HCT116 (cell line): ENCODE results near the gene MAN1A1. TPM values are rescaled to one million over a fixed set of nuclear protein-coding genes. Genes with fewer than 3 reads are reported as not detected.
"Not testable (repeated sequence)": the region's sequence is repeated elsewhere in the genome, so short reads cannot be mapped to it uniquely, and the experiment has no call there.

Experiments used
- ATAC-seq: fragments of 200-7000 bp; cut with Tn5 transposase; 2 replicates; pipeline ENCODE4 v1.9.1; 2020; ENCODE audit warnings: mild to moderate bottlenecking, moderate library complexity
- BruUV-seq: library from RNA; stranded (reverse); fragments of 400-500 nt; replicated peaks from 2 replicates; lab custom pipeline; 2021; lab: Mats Ljungman, UMichigan
- CTCF ChIA-PET: fragments of 300-600 bp; sonication (Branson Sonifier 250); formaldehyde crosslinking; loops from one replicate; lab custom pipeline; 2021; ENCODE audit warnings: antibody characterized with exemption; lab: Charles Lee
- POLR2A ChIA-PET: fragments of 300-600, 350-600 bp; sonication (Branson Sonifier 250); formaldehyde crosslinking; loops from one replicate; lab custom pipeline; 2021; ENCODE audit warnings: antibody characterized with exemption; lab: Charles Lee
- RAD21 ChIA-PET, 2 experiments: fragments of 300-600 bp; sonication (Branson Sonifier 250); formaldehyde crosslinking; loops; one replicate each; lab custom pipeline; 2023; ENCODE audit warnings: low total read pairs in 2 of 2; ENCODE audit not compliant: uncharacterized antibody in 2 of 2, unreplicated experiment in 2 of 2, low non-redundant PET in 1 of 2; lab: Charles Lee
- DNase-seq: peaks from one replicate; pipeline ENCODE4 v3.0.0-alpha.2; 2010; ENCODE audit warnings: low read depth, low spot score
- H2AFZ ChIP-seq: fragments of 200-600 bp; shearing (Covaris generic), sonication (generic); 2 replicates; pipeline ENCODE4 v1.6.1; 2017; ENCODE audit warnings: low read depth, mixed run types, mixed read lengths, antibody characterized with exemption, low read length; ENCODE audit not compliant: poor library complexity, severe bottlenecking
- H3K27ac ChIP-seq: 2 replicates; pipeline ENCODE4 v1.5.1; 2012; ENCODE audit warnings: low read depth, low read length
- H3K27me3 ChIP-seq: fragments of 200-600 bp; sonication (generic); 2 replicates; pipeline ENCODE4 v1.6.1; 2016; ENCODE audit warnings: mixed run types, low read length, mixed read lengths; ENCODE audit not compliant: insufficient read depth
- H3K36me3 ChIP-seq, 2 experiments: fragments of 200-500 bp in 1 of 2; fragments of 200-600 bp in 1 of 2; sonication (Bioruptor generic) in 1 of 2; sonication (generic) in 1 of 2; 2 replicates each; pipeline versions ENCODE4 v1.5.1 to v1.6.1; 2014 to 2016; ENCODE audit warnings: low read length in 2 of 2, inconsistent platforms in 1 of 2, mixed read lengths in 1 of 2, mixed run types in 1 of 2; ENCODE audit not compliant: insufficient read depth in 2 of 2, control insufficient read depth in 1 of 2
- H3K4me1 ChIP-seq, 2 experiments: fragments of 200-600 bp in 1 of 2; sonication (generic) in 1 of 2; 2 replicates each; pipeline versions ENCODE4 v1.5.1 to v1.6.1; 2012 to 2017; ENCODE audit warnings: low read length in 2 of 2, inconsistent platforms in 1 of 2, mild to moderate bottlenecking in 1 of 2, mixed read lengths in 1 of 2, mixed run types in 1 of 2, moderate library complexity in 1 of 2; ENCODE audit not compliant: insufficient read depth in 2 of 2, control insufficient read depth in 1 of 2
- H3K4me2 ChIP-seq: fragments of 200-600 bp; sonication (generic); 2 replicates; pipeline ENCODE4 v1.6.1; 2017; ENCODE audit warnings: mixed run types, low read length, mixed read lengths
- H3K4me3 ChIP-seq, 2 experiments: fragments of 200-600 bp in 1 of 2; sonication (generic) in 1 of 2; replicated peaks in 1 of 2; 2 replicates each; pipeline ENCODE4 v1.5.1; 2011 to 2016; ENCODE audit warnings: low read length in 2 of 2, control low read depth in 1 of 2, low read depth in 1 of 2, mild to moderate bottlenecking in 1 of 2, mixed read lengths in 1 of 2, mixed run types in 1 of 2
- H3K79me2 ChIP-seq: fragments of 200-600 bp; sonication (generic); 2 replicates; pipeline ENCODE4 v1.6.1; 2017; ENCODE audit warnings: mild to moderate bottlenecking, mixed run types, low read length, moderate library complexity, mixed read lengths; ENCODE audit not compliant: insufficient read depth
- H3K9ac ChIP-seq: fragments of 200-600 bp; sonication (generic); 2 replicates; pipeline ENCODE4 v1.6.1; 2016; ENCODE audit warnings: low read length, mixed read lengths
- H3K9me2 ChIP-seq: fragments of 200-600 bp; sonication (generic), shearing (Covaris generic); 2 replicates; pipeline ENCODE4 v1.6.1; 2017; ENCODE audit warnings: mixed run types, mild to moderate bottlenecking, moderate library complexity; ENCODE audit not compliant: insufficient read depth
- H3K9me3 ChIP-seq, 2 experiments: fragments of 200-500 bp in 1 of 2; fragments of 200-600 bp in 1 of 2; sonication (Bioruptor generic) in 1 of 2; sonication (generic) in 1 of 2; 2 replicates each; pipeline ENCODE4 v1.6.1; 2014 to 2017; ENCODE audit warnings: low read length in 2 of 2, mixed read lengths in 2 of 2, inconsistent platforms in 1 of 2, low read depth in 1 of 2, mild to moderate bottlenecking in 1 of 2, mixed run types in 1 of 2, moderate library complexity in 1 of 2; ENCODE audit not compliant: control insufficient read depth in 1 of 2, insufficient read depth in 1 of 2
- H4K20me1 ChIP-seq: fragments of 200-600 bp; sonication (generic), shearing (Covaris generic); 2 replicates; pipeline ENCODE4 v1.6.1; 2017; ENCODE audit warnings: mixed run types, mild to moderate bottlenecking, moderate library complexity; ENCODE audit not compliant: insufficient read depth
- CEBPB ChIP-seq: IDR thresholded peaks from 2 replicates; pipeline ENCODE4 v1.6.1; 2012; ENCODE audit warnings: low read depth
- EZH2phosphoT487 ChIP-seq: fragments of 200-600 bp; IDR thresholded peaks from 2 replicates; pipeline ENCODE4 v1.6.1; 2018; ENCODE audit warnings: antibody characterized with exemption, borderline replicate concordance
- FOSL1 ChIP-seq: IDR thresholded peaks from 2 replicates; pipeline ENCODE4 v1.6.1; 2012; ENCODE audit warnings: low read depth
- JUND ChIP-seq: IDR thresholded peaks from 2 replicates; pipeline ENCODE4 v1.6.1; 2012
- POLR2AphosphoS5 ChIP-seq: IDR thresholded peaks from 2 replicates; pipeline ENCODE4 v1.6.1; 2011; ENCODE audit warnings: mild to moderate bottlenecking, low read depth, low read length, moderate library complexity
- RAD21 ChIP-seq: IDR thresholded peaks from 2 replicates; pipeline ENCODE4 v1.6.1; 2012; ENCODE audit warnings: low read depth, mild to moderate bottlenecking
- SRF ChIP-seq: IDR thresholded peaks from 2 replicates; pipeline ENCODE4 v1.6.1; 2012; ENCODE audit warnings: low read depth
- ZNF274 ChIP-seq: fragments of 200-500 bp; sonication (Bioruptor generic); IDR thresholded peaks from 2 replicates; pipeline ENCODE4 v1.6.1; 2014; ENCODE audit warnings: mild to moderate bottlenecking, low read depth, low read length, inconsistent platforms
- intact Hi-C: fragments of 100-400 bp; cut with micrococcal nuclease; formaldehyde crosslinking; loops from 2 replicates; pipeline ENCODE4 v1.10.0; 2022
- total RNA-seq: library from RNA; stranded (reverse); gene quantifications from one replicate; pipeline ENCODE4 v1.2.1, GENCODE V29; 2021; ENCODE audit not compliant: unreplicated experiment
- TF ChIP-seq, protein P1 (sequence below): IDR thresholded peaks from 2 replicates; pipeline ENCODE4 v1.6.1; 2011; ENCODE audit warnings: mild to moderate bottlenecking, low read length, moderate library complexity; ENCODE audit not compliant: insufficient replicate concordance; ENCODE audit errors: extremely low read depth
- TF ChIP-seq, protein P2 (sequence below), 3 experiments: fragments of 200-600 bp in 1 of 3; sonication (generic) in 1 of 3; IDR thresholded peaks in 2 of 3; conservative IDR thresholded peaks in 1 of 3; 2 replicates each; pipeline ENCODE4 v1.5.1; 2012 to 2017; ENCODE audit warnings: low read depth in 2 of 3, low read length in 2 of 3, antibody characterized with exemption in 1 of 3, borderline replicate concordance in 1 of 3, control low read depth in 1 of 3, mild to moderate bottlenecking in 1 of 3, mixed read lengths in 1 of 3, mixed run types in 1 of 3, moderate library complexity in 1 of 3; ENCODE audit not compliant: insufficient read depth in 1 of 3

The MAN1A1 gene
- total RNA-seq, 1 experiment from 2014 or later: 46.0 TPM

DNA sequence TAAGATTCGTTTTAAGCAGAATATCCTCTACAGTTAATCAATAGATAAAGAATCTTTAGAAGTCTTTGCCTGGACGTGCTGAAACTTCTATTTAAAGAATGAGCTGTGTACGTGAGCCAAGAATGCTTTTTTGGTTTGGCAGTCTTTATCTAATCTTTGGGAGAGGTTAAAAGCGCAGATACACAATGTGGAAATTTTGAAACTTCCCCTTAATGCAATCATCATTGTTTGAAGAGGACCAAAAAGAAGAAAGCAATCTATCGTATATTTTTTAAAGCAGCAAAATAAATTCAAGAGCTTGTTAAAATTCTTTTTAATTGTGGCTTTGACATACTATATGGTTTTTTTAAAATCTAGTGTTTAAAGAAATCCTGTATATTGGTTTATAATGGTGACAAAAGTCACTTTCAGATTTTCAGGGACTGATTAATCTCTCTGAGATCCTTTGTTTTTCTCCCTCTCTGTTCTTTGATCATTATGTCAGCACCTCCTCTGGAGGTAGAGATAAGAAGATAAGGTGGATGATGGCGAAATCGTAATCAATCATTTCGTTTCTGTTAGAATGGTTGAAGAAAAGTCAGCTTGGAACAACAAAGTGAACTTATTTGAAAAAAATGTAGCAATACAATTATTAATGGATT, 179.0 kb downstream of the MAN1A1 start (continued):
- TF ChIP-seq CEBPB (peak; percentile 88), RAD21 (peak; percentile 10; the same call in 1 of the 2 replicates), POLR2AphosphoS5 (no peak), JUND (peak; percentile 40), EZH2phosphoT487 (no peak), FOSL1 (peak; percentile 5; the same call in 1 of the 2 replicates), ZNF274 (no peak)
- TF ChIP-seq, protein P1, sequence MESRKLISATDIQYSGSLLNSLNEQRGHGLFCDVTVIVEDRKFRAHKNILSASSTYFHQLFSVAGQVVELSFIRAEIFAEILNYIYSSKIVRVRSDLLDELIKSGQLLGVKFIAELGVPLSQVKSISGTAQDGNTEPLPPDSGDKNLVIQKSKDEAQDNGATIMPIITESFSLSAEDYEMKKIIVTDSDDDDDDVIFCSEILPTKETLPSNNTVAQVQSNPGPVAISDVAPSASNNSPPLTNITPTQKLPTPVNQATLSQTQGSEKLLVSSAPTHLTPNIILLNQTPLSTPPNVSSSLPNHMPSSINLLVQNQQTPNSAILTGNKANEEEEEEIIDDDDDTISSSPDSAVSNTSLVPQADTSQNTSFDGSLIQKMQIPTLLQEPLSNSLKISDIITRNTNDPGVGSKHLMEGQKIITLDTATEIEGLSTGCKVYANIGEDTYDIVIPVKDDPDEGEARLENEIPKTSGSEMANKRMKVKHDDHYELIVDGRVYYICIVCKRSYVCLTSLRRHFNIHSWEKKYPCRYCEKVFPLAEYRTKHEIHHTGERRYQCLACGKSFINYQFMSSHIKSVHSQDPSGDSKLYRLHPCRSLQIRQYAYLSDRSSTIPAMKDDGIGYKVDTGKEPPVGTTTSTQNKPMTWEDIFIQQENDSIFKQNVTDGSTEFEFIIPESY: no peak
- TF ChIP-seq, protein P2, sequence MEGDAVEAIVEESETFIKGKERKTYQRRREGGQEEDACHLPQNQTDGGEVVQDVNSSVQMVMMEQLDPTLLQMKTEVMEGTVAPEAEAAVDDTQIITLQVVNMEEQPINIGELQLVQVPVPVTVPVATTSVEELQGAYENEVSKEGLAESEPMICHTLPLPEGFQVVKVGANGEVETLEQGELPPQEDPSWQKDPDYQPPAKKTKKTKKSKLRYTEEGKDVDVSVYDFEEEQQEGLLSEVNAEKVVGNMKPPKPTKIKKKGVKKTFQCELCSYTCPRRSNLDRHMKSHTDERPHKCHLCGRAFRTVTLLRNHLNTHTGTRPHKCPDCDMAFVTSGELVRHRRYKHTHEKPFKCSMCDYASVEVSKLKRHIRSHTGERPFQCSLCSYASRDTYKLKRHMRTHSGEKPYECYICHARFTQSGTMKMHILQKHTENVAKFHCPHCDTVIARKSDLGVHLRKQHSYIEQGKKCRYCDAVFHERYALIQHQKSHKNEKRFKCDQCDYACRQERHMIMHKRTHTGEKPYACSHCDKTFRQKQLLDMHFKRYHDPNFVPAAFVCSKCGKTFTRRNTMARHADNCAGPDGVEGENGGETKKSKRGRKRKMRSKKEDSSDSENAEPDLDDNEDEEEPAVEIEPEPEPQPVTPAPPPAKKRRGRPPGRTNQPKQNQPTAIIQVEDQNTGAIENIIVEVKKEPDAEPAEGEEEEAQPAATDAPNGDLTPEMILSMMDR (IDR thresholded peaks at IDR 0.05 in 2 of 3, conservative IDR thresholded peaks at IDR 0.05 in 1 of 3; ENCODE audit: borderline replicate concordance in 1 of 3, insufficient read depth in 1 of 3, low read depth in 2 of 3, low read length in 2 of 3): no peak

DNA sequence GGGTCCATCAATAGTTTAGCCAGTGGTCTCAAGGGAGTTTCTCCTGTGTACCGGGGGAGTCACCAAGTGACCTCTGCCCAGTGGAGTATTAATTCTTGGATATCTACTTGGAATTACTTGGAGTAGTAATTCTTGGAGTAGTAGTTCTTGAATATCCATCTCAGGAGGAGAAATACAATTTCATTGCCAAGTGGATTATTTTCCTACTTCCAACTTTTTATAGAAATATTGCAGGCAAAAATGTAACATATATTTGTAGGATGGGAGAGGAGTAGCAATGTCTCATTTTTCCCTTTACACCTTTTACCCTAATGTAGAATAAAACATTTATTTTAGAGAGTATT, 179.5 kb downstream of the MAN1A1 start:
- Histone ChIP-seq H3K9ac (no peak overlapping the region), H3K27me3 (no peaks in the 10 kb centered on the region), H4K20me1 (no peaks in the 10 kb centered on the region), H3K4me2 (peak overlapping the region; percentile 45), H2AFZ (no peak overlapping the region), H3K4me3 (peak overlapping the region in 1 of 2 experiments; percentile 21; a peak in 1 of 4 replicates), H3K36me3 (no peaks in the 10 kb centered on the region), H3K79me2 (no peaks in the 10 kb centered on the region), H3K9me2 (no peaks in the 10 kb centered on the region), H3K27ac (peak overlapping the region; percentile 91), H3K9me3 (no peaks in the 10 kb centered on the region), H3K4me1 (peaks cover 29 to 51% of the 10 kb centered on the region in 2 experiments)
- intact Hi-C loops: no loop called here
- ChIA-PET POLR2A (no interaction called here), RAD21 (no interaction called here), CTCF (no interaction called here)
- no peak for DNase-seq
- no peak for TF ChIP-seq SRF
- no peak for ATAC-seq
- BruUV-seq: no TSS peak

DNA sequence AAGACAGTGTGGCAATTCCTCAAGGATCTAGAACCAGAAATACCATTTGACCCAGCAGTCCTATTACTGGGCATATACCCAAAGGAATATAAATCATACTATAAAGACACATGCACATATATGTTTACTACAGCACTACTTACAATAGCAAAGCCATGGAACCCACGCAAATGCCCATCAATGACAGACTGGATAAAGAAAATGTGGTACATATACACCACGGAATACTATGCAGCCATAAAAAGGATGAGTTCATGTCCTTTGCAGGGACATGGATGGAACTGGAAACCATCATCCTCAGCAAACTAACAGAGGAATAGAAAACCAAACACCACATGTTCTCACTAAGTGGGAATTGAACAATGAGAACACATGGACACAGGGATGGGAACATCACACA, 180.2 kb downstream of the MAN1A1 start:
- intact Hi-C loops, H4K20me1 ChIP-seq, CTCF ChIA-PET, H2AFZ ChIP-seq, H3K4me2 ChIP-seq, H3K9me2 ChIP-seq, H3K27me3 ChIP-seq, H3K36me3 ChIP-seq, H3K9ac ChIP-seq, DNase-seq, H3K9me3 ChIP-seq, H3K79me2 ChIP-seq, ATAC-seq, BruUV-seq, RAD21 ChIA-PET, H3K4me3 ChIP-seq, POLR2A ChIA-PET: not testable (repeated sequence)
- H3K4me1 ChIP-seq: peaks cover 29 to 46% of the 10 kb centered on the region in 2 experiments
- peak overlapping the region; percentile 91; the same call in 1 of the 2 replicates for H3K27ac ChIP-seq
